ENCODE measurements around the gene MIER2.

The MIER2 gene

DNA sequence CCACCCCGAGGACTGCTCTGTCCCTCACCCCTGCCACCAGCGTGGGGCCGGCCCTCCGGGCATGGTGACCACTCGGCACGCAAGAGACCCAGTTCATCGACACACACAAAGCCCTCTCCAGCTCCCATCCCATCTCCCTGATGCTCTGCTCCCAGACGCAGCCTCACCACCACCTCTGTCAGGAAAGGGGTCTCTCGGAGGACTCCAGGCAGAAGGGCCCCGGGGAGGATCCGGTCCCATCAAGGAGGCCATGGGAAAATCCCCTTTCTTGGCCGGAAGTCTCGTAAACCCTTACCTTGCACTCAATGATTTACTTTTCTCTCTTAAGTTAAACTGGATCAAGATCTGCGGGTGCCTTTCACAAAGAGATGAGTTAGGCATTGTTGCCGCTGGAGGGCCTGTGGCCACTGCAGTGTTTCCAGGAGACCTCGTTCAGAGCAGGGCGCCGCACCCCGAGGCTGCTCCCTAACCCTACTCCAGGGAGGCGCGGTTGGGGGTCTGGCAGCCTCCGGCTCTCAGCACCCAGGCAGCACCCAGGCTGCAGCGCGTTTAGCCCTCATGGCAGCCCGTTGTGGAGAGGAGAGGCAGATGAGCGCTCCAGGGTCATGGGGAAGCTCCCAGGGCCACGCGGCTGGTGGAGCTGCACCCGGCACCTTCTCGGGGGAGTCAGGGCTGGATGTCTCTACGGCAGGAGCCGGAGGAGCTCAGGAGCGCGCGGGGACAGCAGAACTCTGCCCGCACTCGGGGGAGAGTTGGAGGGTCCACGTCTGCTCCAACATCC is 33.4 kb upstream of the MIER2 start:
- no peak for DNase-seq

DNA sequence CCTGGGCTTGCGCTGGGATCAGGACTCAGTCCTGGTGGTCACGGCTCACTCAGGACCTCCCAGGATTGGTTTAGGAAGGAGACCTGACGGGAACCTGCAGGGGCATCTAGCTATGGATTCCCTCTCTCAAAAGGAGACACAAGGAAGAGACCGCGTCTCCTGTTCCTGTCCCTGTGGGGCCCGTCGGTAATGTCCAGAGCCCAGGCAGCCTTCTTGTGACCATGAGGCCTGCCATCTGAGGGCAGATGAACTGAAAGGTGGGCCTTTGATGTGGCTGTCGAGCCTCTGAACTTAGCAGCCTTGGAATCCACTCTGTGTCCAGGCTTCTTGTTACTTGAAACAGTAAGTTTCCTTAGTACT is 31.5 kb upstream of the MIER2 start:
- no peak for DNase-seq

DNA sequence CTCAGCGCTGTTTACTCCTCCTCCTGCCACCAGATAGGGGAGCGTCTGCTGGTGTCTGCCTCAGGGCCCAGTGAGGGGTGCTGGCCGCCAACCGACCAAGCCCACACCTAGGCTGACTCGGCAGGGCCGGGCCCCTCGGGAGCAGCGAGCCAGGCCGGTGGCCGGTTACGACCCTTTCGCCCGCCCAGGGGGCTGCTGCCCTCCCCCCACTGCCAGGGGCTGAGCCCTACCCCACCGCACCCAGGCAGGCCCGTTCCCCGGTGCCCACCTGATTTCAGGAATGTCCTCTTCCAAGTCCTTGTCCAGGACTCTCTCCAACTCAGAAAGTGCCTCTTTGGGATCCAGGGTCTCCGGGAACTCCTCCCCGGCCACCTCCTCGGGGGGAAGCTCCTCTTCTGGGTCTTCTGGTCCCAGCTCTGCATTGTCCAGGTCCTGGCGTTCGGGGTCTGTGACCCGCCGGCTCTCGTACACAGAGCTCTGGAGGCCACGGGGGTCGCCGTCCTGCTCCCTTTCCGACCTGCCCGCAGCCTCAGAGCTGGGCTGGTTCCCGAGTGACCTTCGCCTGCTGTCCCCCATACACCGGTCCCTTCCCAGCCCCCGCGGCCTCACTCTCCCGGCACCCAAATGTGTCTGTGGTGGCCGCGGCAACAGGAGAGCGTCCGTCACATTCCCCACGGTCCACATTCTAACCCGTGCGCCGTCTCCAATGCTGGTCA is 31.0 kb upstream of the MIER2 start:
- DNase-seq, result no peak

DNA sequence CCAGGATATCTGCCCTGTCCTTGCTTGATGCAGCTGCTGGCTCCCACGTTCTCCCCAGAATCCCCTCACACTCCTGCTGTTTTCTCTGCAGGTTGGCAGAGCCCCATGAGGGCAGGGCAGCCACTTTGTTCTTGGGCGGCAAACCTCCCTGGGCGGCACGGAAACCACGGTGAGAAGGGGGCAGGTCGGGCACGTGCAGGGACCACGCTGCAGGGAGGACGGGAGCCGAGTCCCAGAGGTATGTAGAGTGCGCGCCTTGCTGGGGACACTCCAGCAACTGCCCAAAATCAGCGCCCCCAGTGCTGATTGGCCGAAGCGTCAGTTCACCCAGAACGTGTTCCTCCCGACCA is 30.3 kb upstream of the MIER2 start:
- no peak for DNase-seq

DNA sequence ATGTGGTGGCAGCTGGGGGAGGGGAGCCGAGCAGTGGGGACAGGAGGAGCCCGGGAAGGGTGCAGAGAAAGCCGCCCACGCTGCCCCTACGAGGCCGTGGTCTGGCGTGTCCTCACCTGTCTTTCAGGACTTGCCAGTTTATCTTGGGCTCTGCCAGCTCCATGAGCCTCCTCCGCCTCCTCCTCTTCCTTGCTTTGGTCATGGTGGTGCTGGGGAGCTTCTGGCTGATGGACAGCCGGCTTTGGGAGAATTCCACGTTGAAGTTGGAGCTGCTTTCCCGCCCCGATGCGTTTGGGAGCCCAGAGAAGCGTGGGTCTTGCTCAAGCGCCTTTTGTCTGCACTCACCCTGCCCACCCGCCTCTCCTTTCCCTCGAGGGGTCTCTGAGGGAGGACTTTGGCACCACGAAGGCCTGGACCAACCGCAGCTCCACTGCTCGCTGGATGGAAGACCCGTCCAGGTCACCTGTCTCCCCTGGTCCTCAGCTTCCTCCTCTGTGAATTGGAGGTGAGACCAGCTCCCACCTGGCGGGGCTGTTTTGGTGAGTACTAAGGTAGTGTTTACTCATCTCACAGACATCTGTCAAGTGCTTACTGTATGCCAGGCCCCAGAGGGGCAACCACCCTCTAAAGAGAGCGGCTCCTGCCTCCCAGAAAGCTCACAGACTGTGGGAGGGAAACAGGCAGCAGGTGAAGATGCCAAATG is 29.7 kb upstream of the MIER2 start:
- no peak for DNase-seq

DNA sequence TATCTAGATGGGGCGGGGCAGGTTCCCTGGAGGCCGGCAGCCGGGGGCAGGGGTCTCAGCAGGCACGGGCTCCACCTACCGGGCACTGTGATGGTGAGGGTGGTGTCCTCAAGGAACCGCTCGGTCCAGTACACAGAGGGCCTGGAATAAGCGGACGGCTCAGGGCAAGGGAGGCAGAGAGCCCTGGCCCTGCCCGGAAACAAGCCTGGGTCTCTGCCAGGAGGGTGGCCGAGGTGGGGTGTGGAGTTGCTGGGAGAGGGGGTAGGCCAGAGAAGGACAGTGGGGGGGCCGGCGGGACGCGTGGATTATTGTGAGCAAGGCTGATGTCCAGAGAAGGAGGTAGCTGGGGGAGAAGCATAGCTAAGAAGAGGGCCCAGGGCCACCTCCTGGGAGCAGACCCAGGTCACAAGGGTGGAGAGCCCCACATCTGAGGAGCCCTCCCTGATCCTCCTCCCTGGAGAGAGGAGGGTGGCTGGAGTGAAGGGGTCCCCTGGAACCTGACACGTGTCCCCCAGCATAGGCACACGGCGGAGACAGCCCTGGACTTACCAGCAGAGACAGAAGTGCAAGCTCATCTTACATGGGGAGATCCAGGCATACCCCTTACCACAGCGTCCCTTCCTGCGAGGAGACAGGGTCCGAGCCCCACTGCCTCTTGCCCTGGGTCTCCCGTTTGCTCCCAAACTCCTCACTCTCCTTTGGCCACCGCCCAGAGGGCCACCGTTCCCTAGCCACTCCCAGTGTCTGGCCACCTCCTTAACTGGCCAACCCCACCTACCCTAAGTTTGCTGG is 29.0 kb upstream of the MIER2 start:
- DNase-seq, result no peak

DNA sequence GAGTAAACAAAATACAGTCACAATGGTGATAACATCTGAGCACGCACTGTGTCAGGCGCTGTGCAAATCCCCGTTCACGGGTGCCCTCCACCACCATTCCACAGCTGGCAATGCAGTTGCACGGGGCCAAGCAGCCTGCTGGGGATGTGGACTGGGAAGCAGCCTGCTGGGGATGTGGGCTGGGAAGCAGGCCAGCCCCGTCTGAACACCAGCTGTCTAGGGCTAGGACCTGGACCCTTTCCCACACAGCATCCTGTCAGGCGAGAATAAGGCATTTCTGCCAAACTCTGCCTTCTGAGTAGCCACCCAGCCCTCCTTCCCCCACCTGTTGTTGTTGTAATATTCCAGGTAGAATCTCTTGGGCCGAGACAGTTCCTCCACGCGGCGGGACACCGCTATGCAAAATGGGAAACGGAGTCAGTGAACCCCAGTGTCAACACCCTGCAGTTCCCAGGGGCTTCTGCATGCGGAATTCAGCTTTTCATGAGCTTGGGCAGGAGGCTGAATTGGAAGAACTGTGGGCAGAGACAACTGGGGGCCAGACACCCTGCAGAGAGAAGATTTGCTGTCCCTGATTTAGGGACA is 27.8 kb upstream of the MIER2 start:
- peak; percentile 60 for DNase-seq

DNA sequence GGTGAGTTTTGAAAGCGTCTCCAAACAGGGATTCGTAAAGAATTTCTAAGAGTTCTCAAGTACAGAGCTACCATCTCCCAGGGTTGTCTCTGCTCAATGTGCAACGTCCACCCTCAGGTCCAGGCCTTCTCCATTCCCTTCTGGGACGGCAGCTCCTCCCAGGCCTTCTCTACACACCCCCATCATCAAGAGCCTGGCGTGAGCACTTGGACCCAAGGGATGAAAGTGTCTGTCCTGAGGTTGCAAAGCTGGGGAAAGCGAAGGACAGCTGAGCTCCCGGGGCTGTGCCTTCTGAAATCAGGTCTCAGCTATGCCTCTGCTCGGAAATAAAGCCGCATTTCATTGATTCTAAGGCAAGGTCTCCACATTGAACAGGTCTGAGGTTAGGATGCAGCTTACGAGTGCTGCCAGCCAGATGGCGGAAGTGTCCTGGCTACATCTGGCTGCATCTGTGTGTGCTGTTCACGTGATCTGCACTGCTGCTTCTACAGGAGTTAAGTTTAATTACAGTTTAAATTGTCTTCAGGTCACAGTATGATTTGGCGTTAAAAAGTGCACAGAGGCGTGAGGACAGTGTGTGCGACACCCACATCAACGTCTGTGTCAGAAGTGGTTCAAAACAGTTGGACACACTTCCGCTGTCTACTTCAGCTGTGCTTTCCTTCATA is 27.0 kb upstream of the MIER2 start:
- DNase-seq, result peak; percentile 61

DNA sequence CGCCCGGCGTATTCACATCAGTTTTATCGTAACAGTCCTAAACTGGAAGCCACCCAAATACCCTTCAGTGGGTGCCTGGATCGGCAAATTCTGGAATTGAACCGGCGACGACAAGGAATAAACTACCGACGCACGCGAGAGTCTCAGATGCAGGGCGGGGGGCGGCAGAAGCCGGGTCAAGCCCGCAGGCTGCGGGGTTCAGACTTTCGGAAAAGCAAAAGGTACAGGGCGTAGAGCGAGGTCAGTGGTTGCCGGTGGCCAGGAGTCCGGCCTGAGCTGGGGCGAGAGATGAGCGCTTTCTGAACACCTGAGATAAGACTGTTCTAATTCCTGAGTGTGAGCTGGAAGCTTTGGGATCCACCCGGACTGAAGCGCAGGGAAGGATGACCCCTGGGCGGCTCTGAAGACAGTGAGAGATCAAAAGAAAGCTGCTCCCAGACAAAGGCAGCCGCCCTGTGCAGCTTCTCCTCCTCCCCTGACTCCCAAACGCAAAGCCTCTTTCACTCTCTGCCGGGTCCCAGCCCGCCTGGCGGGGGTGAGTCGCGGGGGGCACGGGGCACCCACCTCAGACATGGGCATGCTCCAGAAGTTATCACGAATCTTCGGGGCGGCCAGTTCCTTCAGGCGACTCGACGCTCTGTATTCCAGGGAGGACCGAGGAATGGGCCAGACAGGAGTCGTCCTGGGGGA is 26.2 kb upstream of the MIER2 start:
- no peak for DNase-seq

DNA sequence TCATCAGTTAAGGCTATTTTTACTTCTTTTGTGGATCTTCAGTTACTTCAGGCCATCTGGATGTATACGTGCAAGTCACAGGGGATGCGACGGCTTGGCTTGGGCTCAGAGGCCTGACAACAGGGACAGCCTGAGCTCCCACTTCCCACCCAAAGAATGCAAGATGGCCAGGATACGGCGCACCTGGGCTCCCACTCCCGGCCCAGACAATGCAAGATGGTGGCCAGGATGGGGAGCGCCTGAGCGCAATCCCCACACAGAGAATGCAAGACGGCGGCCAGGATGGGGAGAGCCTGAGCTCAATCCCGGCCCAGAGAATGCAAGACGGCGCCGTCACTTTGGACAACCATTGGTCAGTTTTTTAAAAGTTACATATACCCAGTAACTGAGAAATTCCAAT is 25.3 kb upstream of the MIER2 start:
- no peak for DNase-seq

DNA sequence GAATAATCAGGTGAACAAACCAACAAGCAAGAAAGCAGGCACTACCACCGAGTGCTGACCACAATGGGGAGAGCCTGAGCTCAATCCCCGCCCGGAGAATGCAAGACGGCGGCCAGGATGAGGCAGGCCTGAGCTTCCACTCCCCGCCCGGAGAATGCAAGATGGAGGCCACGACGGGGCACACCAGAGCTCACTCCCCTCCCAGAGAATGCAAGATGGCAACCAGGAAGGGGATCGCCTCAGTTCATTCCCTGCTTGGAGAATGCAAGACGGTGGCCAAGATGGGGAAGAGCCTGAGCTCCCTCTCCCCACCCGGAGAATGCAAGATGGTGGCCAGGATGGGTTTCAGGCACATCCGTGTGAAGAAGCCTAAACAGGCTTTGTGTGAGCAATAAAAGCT is 24.7 kb upstream of the MIER2 start:
- no peak for DNase-seq

DNA sequence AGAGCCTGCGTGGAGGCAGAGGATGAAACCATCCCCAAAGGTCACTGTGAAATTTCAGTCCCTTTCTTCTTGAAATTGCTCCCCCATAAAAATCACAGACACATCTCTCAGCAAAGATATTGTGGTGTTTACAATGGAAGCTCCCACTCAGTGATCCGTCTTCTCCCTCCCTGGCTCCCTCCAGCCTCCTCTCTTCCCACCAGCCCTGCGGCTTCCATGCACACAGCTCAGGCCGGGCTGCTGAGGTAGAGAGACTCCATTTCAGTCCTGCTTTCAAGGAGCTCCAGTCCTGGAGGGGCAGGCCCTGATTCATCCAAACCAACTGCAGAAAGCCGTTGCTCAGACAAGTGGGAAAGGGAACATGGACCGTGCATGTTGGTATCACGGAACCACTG is 24.0 kb upstream of the MIER2 start:
- no peak for DNase-seq

DNA sequence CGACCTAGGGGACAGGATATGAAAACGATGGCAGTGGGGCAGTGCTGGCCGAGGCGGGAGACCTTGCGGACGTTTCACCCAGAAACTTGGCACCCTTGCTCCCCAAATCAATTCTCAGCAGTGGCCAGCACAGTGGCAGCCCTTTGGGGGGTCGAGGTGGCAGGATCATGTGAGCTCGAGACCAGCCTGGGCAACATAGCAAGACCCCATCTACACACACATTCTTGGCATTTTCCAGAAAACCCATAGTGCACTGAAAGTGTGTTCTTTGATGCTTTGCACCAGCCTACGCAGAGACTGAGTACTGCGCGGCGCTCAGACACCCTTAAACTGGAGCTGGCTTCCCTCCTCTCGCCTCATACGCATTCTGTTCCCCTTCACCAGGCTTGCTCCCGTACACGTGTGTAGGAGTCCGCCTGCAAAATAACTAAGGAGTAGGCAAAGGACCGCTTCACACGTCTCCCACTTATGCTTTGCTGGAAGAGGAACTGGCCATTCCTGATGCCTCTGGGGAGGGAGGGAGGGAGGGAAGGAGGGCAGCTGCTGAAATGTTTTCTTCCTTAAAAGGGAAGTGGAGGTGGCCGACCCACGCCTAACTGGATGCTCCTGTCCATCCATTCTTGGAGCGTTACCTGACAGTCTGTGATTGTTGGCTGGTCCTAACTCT is 23.5 kb upstream of the MIER2 start:
- DNase-seq, result no peak

DNA sequence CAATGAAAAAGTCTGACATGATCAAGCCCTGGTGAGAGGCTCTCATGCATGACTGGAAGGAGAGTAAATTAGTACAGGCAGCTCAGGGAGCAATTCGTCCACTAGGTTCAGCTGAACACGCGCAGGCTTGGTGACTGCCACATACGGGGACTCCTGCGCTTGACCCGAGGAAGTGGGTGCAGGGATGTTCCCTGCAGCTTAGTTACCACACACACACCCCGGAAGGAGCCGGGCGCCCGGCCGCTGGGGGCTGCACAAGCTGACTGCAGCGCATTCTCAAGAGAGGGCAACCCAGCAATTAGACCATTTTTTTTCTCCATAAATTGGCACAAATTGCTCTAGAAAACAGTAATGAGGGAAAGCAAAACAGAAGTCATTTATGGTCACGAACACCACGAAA is 23.0 kb upstream of the MIER2 start:
- DNase-seq, result no peak

DNA sequence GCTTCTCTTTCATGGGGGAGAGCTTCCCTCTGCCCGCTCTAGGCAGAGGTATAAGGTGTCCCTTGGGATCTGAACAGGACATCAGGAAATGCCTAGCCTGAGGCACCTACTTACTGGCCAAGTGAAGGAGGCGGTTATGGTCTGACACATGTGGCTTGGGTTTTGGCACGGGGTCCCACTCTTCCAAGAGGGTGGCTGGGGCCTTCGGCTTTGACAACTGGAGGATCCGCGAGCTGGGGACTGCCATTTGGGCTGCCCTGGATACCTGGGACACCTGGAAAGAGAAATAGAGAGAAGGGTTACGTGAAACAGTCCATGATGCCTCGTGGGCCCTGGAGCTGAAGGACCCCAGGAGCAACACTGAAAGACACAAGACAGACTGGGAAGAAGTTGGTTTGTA is 22.4 kb upstream of the MIER2 start:
- DNase-seq, result no peak

DNA sequence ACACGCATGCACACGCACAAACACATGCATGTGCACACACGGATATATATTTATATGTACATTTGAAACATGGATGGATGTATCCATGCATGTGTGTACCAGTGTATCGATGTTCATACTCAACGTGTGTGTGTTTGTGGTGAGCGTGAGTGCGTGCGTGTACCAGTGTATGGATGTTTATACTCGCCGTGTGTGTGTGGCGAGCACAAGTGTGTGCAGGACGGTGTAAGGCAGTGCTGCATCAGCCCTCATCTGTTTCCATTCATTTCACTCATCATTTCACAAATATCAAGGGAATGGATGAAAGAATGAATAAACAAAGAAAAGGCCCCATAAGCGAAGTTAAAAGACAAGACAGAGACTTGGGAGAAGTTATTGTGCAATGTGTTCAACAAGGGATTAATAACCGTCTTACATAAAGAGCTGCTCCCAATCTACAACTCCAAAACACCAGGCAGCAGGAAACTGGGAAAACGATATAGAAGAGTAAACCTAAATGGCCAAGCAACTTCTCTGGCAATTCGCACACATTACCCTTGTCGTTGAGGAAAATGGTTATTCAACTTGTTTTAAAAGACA is 21.7 kb upstream of the MIER2 start:
- DNase-seq, result no peak

DNA sequence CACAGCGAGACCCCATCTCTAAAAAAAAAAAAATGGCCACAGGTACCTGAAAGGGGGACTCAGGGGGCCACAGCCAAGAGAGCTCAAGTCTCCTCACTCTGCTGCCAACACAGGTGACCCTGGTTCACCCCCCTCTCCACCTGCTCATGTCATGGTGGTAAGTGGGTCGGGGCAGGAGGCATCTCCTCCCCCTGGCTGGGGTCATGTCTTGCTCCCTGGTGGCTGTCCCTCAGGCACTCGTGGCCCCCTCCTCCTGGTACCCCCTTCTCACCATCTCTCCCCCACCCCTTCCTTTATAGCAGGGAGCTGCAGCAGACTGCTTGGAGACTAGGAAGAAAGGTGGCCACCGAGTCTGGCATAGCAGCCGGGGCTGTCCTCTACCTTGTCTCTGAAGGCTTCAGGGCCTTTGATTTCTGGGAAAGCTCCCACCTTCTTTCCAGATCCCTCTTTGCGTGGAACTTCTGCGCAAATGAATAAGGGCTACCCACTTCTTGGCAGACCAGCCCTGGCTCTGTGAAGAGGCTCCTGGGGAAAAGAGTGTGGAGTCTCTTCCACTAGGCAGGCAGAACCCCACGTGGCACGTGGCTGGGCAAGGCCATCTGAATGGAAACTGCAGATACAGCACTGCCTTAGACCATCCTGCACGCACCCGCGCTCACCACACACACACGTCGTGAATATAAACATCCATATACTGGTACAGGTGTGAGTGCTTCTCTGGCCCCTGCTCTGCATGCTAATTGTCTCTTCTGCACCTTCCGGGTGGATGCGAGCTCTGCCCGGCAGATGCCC is 20.1 kb upstream of the MIER2 start:
- no peak for DNase-seq

DNA sequence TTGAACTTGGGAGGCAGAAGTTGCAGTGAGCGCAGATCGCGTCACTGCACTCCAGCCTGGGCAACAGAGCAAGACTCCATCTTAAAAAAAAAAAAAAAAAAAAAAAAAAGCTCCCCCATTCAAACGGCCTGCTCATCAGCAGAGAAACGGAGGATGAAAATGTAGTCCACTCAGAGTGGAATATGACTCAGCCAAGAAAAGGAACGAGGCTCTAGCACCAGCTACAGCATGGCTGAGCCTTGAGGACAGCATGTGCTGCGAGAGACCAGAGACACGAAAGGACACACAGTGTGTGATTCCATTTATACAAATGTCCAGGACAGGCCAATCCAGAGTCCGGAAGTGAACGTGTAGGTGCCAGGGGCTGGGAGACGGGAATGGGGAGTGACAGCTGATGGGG is 18.1 kb upstream of the MIER2 start:
- DNase-seq, result no peak

DNA sequence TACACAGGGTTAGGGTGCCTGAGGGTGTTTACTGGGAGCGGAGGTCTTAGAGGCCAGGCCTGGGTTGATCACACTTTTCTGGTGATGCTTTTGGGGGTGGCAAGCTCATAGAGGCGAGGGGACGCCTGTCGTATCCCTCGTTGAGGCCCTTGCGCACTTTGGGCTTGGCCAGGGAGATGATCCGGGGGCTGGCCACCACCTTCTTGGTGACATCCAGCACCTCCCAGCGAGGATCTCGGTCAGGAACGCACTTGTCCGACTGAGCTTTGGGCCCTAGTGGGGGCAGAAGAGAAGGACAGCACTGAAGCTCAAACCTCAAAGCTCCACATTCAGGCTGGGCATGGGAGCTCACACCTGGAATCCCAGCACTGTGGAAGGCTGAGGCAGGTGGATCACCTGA is 17.6 kb upstream of the MIER2 start:
- no peak for DNase-seq

DNA sequence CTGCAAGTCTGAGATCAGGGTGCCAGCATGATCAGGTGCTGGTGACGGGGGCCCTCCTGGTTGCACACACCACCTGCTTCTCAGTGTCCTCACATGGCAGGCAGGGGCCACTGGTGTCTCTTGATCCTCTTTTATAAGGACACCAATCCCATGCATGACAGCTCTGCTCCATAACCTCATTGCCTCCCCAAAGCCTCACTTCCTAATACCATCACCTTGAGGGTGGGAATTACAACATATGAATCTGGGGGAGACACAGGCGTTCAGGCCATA is 15.0 kb upstream of the MIER2 start:
- no peak for DNase-seq

All from COR-L47 (cell line).